GM12878 (cell line): Measurements from ENCODE around the gene CLIP1. TPM values are rescaled to one million over a fixed set of nuclear protein-coding genes. Genes with fewer than 3 reads are reported as not detected.

ENCODE experiments used
- ATAC-seq: fragments of 200-7000 bp; cut with Tn5 transposase; 3 replicates; pipeline ENCODE4 v1.9.1; 2020; ENCODE audit warnings: mild to moderate bottlenecking, moderate library complexity
- BruUV-seq: library from RNA; stranded (reverse); fragments of 400-500 nt; replicated peaks from 2 replicates; lab custom pipeline; 2021; lab: Mats Ljungman, UMichigan
- CTCF ChIA-PET: fragments of 300-600 bp; sonication (Branson Sonifier 250); formaldehyde crosslinking; extraction: SDS; loops from one replicate; lab custom pipeline; 2021; ENCODE audit warnings: inconsistent platforms; lab: Yijun Ruan, JAX
- POLR2A ChIA-PET: fragments of 350-600 bp; formaldehyde crosslinking; extraction: SDS; loops from one replicate; lab custom pipeline; 2021; ENCODE audit warnings: inconsistent platforms; lab: Charles Lee
- RAD21 ChIA-PET: fragments of 300-600 bp; sonication (Branson Sonifier 250); formaldehyde crosslinking; loops from one replicate; lab custom pipeline; 2023; ENCODE audit warnings: antibody characterized with exemption; ENCODE audit not compliant: unreplicated experiment; lab: Charles Lee
- SMC1A ChIA-PET: fragments of 300-600 bp; sonication (Branson Sonifier 250); formaldehyde crosslinking; loops from one replicate; lab custom pipeline; 2023; ENCODE audit not compliant: unreplicated experiment, uncharacterized antibody; lab: Charles Lee
- DNase-seq: peaks from one replicate; pipeline ENCODE4 v3.0.0-alpha.2; 2011; ENCODE audit warnings: low read depth, low spot score
- FAIRE-seq: peaks from 3 replicates; lab custom pipeline; 2011; peaks lifted over from hg19 to GRCh38; lab: Jason Lieb, UNC
- H2AFZ ChIP-seq: 2 replicates; pipeline ENCODE4 v1.6.0; 2011; ENCODE audit warnings: low read depth, low read length, control low read depth; ENCODE audit not compliant: control insufficient read depth
- H3K27ac ChIP-seq: 2 replicates; pipeline ENCODE4 v1.5.1; 2011; ENCODE audit warnings: control low read depth; ENCODE audit not compliant: control insufficient read depth, insufficient read depth
- H3K27me3 ChIP-seq, 2 experiments: replicated peaks in 1 of 2; 2 replicates each; pipeline versions ENCODE4 v1.6.0 to v1.6.1; 2011; ENCODE audit warnings: low read length in 1 of 2; ENCODE audit not compliant: control insufficient read depth in 2 of 2, insufficient read depth in 2 of 2
- H3K36me3 ChIP-seq, 2 experiments: 2 replicates each; pipeline ENCODE4 v1.5.1; 2011; ENCODE audit warnings: low read length in 1 of 2; ENCODE audit not compliant: control insufficient read depth in 2 of 2, insufficient read depth in 2 of 2
- H3K4me1 ChIP-seq: 2 replicates; pipeline ENCODE4 v1.6.1; 2011; ENCODE audit warnings: mild to moderate bottlenecking, low read length, moderate library complexity, mixed read lengths; ENCODE audit not compliant: control insufficient read depth, insufficient read depth
- H3K4me2 ChIP-seq: 2 replicates; pipeline ENCODE4 v1.6.0; 2011; ENCODE audit warnings: control low read depth; ENCODE audit not compliant: control insufficient read depth, insufficient read depth
- H3K4me3 ChIP-seq: fragments of 200-600 bp; sonication (generic); 2 replicates; pipeline ENCODE4 v1.5.1; 2016
- H3K79me2 ChIP-seq: 2 replicates; pipeline ENCODE4 v1.6.0; 2011; ENCODE audit warnings: low read length; ENCODE audit not compliant: control insufficient read depth, insufficient read depth
- H3K9ac ChIP-seq: 2 replicates; pipeline ENCODE4 v1.8.0; 2011; ENCODE audit warnings: low read length, control low read depth, mixed read lengths; ENCODE audit not compliant: control insufficient read depth, insufficient read depth
- H3K9me3 ChIP-seq: replicated peaks from 3 replicates; pipeline ENCODE4 v1.5.1; 2011; ENCODE audit warnings: mild to moderate bottlenecking, low read length; ENCODE audit not compliant: control insufficient read depth, insufficient read depth
- H4K20me1 ChIP-seq: 2 replicates; pipeline ENCODE4 v1.6.0; 2011; ENCODE audit not compliant: control insufficient read depth, insufficient read depth
- ASH2L ChIP-seq: fragments of 300-600, 200-600 bp; sonication (generic); IDR thresholded peaks from 2 replicates; pipeline ENCODE4 v1.6.1; 2017; ENCODE audit warnings: low read depth, mild to moderate bottlenecking, borderline replicate concordance
- CHD4 ChIP-seq: fragments of 200-600 bp; sonication (generic); IDR thresholded peaks from 2 replicates; pipeline ENCODE4 v1.6.1; 2016; ENCODE audit warnings: mild to moderate bottlenecking
- EGR1 ChIP-seq, 2 experiments: IDR thresholded peaks; 1 replicate in 1 of 2; 2 replicates in 1 of 2; pipeline ENCODE4 v1.6.1; 2011 to 2012; ENCODE audit warnings: low read depth in 2 of 2, low read length in 2 of 2, borderline replicate concordance in 1 of 2, mild to moderate bottlenecking in 1 of 2, moderate library complexity in 1 of 2
- ESRRA ChIP-seq: IDR thresholded peaks from 2 replicates; pipeline ENCODE4 v1.6.1; 2012; ENCODE audit warnings: mild to moderate bottlenecking, low read length, improper control_type of control experiment
- ETV6 ChIP-seq, 2 experiments: fragments of 450-650 bp in 1 of 2; IDR thresholded peaks in 1 of 2; conservative IDR thresholded peaks in 1 of 2; 2 replicates each; pipeline ENCODE4 v1.6.1; 2014; ENCODE audit warnings: antibody characterized with exemption in 1 of 2, borderline replicate concordance in 1 of 2, low read depth in 1 of 2, mild to moderate bottlenecking in 1 of 2, moderate library complexity in 1 of 2
- HDGF ChIP-seq: fragments of 450-650 bp; IDR thresholded peaks from 2 replicates; pipeline ENCODE4 v1.6.1; 2016; ENCODE audit warnings: antibody characterized with exemption
- NR2C2 ChIP-seq: IDR thresholded peaks from 2 replicates; pipeline ENCODE4 v1.6.1; 2011; ENCODE audit warnings: borderline replicate concordance, low read depth; ENCODE audit not compliant: control insufficient read depth, insufficient read length
- POLR2AphosphoS2 ChIP-seq: IDR thresholded peaks from 2 replicates; pipeline ENCODE4 v1.6.1; 2011; ENCODE audit warnings: low read depth, mild to moderate bottlenecking, low read length, improper control_type of control experiment, moderate library complexity
- POU2F2 ChIP-seq: IDR thresholded peaks from 3 replicates; pipeline ENCODE4 v1.6.1; 2011; ENCODE audit warnings: low read depth, mild to moderate bottlenecking, low read length, borderline replicate concordance
- SIN3A ChIP-seq: IDR thresholded peaks from 2 replicates; pipeline ENCODE4 v1.6.1; 2012; ENCODE audit warnings: low read depth, low read length, improper control_type of control experiment
- SMAD1 ChIP-seq: fragments of 450-650 bp; IDR thresholded peaks from 2 replicates; pipeline ENCODE4 v1.6.1; 2018; ENCODE audit warnings: mild to moderate bottlenecking, low read depth; ENCODE audit not compliant: partially characterized antibody
- SUPT20H ChIP-seq: IDR thresholded peaks from 2 replicates; pipeline ENCODE4 v1.6.1; 2011; ENCODE audit warnings: low read depth, mild to moderate bottlenecking, low read length, moderate library complexity, borderline replicate concordance; ENCODE audit not compliant: control insufficient read depth
- ZNF274 ChIP-seq: IDR thresholded peaks from one replicate; pipeline ENCODE4 v1.8.0; 2011; ENCODE audit not compliant: insufficient read length, insufficient read depth
- ZSCAN29 ChIP-seq: fragments of 450-650 bp; IDR thresholded peaks from 2 replicates; pipeline ENCODE4 v1.6.1; 2017; ENCODE audit warnings: mild to moderate bottlenecking, moderate library complexity
- WGBS: methylation state at CpG from one replicate; pipeline ENCODE4 v1.1.6; 2016; ENCODE audit warnings: low lambda C conversion rate; ENCODE audit not compliant: insufficient replicate concordance, insufficient coverage; ENCODE audit errors: missing lambda C conversion rate; 5-methylcytosine and 5-hydroxymethylcytosine counted together
- in situ Hi-C: fragments of 300-500 bp; cut with MboI; formaldehyde crosslinking; loops from 9 replicates; pipeline ENCODE4 v1.14.3; 2018; ENCODE audit warnings: mixed read lengths
- intact Hi-C: fragments of 100-400 bp; cut with micrococcal nuclease; formaldehyde crosslinking; loops from one replicate; pipeline ENCODE4 v1.14.2; 2022; ENCODE audit not compliant: unreplicated experiment
- polyA plus RNA-seq, 11 experiments: library from polyadenylated mRNA; depleted of rRNA in 4 of 11; unstranded in 6 of 11; stranded (reverse) in 5 of 11; fragments of >200 nt; fragmentation: Nextera tagmentation in 4 of 11; fragmentation: Illumina TruSeq in 1 of 11; extraction: Ambion mirVana in 4 of 11; extraction: Trizol in 1 of 11; gene quantifications; 1 replicate in 1 of 11; 2 replicates in 10 of 11; pipeline versions ENCODE4 v1.2.1 to v1.2.3, GENCODE V29; 2011 to 2016; ENCODE audit warnings: inconsistent platforms in 2 of 11, missing spikeins in 2 of 11, low read depth in 1 of 11
- total RNA-seq, 4 experiments: library from RNA; depleted of rRNA in 3 of 4; stranded (reverse); fragments of >200 nt in 3 of 4; fragmentation: Illumina TruSeq in 1 of 4; extraction: Trizol in 1 of 4; gene quantifications; 2 replicates each; pipeline versions ENCODE4 v1.2.1 to v1.2.3, GENCODE V29; 2013 to 2021

The CLIP1 gene
- total and polyA plus RNA-seq, 10 of the 15 experiments (the other 5 are each of a cell fraction or from before 2014, with no cell fraction given): 6.0 to 45.4 (median 25.2) TPM

GRCh38 chr12:122282061-122282460 lies 140.4 kb downstream of the CLIP1 start:
- WGBS: 92% methylated on average over 4 of the region's 4 CpGs
- no peaks in the 10 kb centered on the region for H3K79me2 ChIP-seq
- no peak overlapping the region for H3K4me2 ChIP-seq
- in situ Hi-C loops: no loop called here
- no peaks in the 10 kb centered on the region for H3K9me3 ChIP-seq
- no peak overlapping the region for H3K27ac ChIP-seq
- H3K4me3 ChIP-seq: no peak overlapping the region
- ChIA-PET POLR2A (interaction anchor here (0.6 kb wide), 1 partner anchor 447 kb away, joined by 5 read pairs; no protein-coding TSS in a partner anchor), RAD21 (no interaction called here), SMC1A (interaction anchor here (0.6 to 1.0 kb wide), 2 partner anchors 228 to 1884 kb away, joined by 3 read pairs; no protein-coding TSS in a partner anchor), CTCF (interaction anchor here (0.9 to 1.6 kb wide), 2 partner anchors 8 to 74 kb away, joined by 4 to 5 read pairs; no protein-coding TSS in a partner anchor)
- DNase-seq (no peak), FAIRE-seq (no peak), ATAC-seq (no peak)
- peaks cover 5 to 9% of the 10 kb centered on the region in 2 experiments; a peak in 3 of 4 replicates for H3K36me3 ChIP-seq
- intact Hi-C loops: no loop called here
- no peaks in the 10 kb centered on the region for H4K20me1 ChIP-seq
- H2AFZ ChIP-seq: no peak overlapping the region
- H3K27me3 ChIP-seq: no peaks in the 10 kb centered on the region
- BruUV-seq: no TSS peak
- H3K4me1 ChIP-seq: no peaks in the 10 kb centered on the region
- no peak for TF ChIP-seq HDGF
- no peak for TF ChIP-seq CHD4
- no peak for TF ChIP-seq ESRRA
- no peak for TF ChIP-seq POLR2AphosphoS2
- TF ChIP-seq POU2F2: no peak
- TF ChIP-seq ETV6 (conservative IDR thresholded peaks at IDR 0.05 in 1 of 2, IDR thresholded peaks at IDR 0.05 in 1 of 2; ENCODE audit: borderline replicate concordance in 1 of 2, low read depth in 1 of 2): no peak
- no peak for TF ChIP-seq ZSCAN29
- no peak for TF ChIP-seq ASH2L
- TF ChIP-seq NR2C2: no peak
- no peak for TF ChIP-seq EGR1 (IDR thresholded peaks at IDR 0.05; ENCODE audit: borderline replicate concordance in 1 of 2, low read depth in 2 of 2, low read length in 2 of 2)
- TF ChIP-seq SIN3A: no peak
- TF ChIP-seq ZNF274: no peak
- TF ChIP-seq SUPT20H: no peak
- no peak for TF ChIP-seq SMAD1
- H3K9ac ChIP-seq: no peak overlapping the region
